DND-41 (cell line): ENCODE results near the gene SLC25A19.

ENCODE experiments used
- ATAC-seq: fragments of 200-7000 bp; cut with Tn5 transposase; 3 replicates; pipeline ENCODE4 v1.9.1; 2021; ENCODE audit warnings: low read depth; ENCODE audit not compliant: insufficient read depth
- DNase-seq: peaks from one replicate; pipeline ENCODE4 v3.0.0-alpha.2; 2020
- H2AFZ ChIP-seq: 2 replicates; pipeline ENCODE4 v1.6.0; 2012; ENCODE audit warnings: low read depth, low read length
- H3K27ac ChIP-seq: 2 replicates; pipeline ENCODE4 v1.5.1; 2012; ENCODE audit warnings: low read length, inconsistent platforms
- H3K27me3 ChIP-seq: fragments of 200-600 bp; sonication (generic); 2 replicates; pipeline ENCODE4 v1.6.0; 2012; ENCODE audit warnings: low read length, mild to moderate bottlenecking, inconsistent platforms; ENCODE audit not compliant: insufficient read depth, poor library complexity
- H3K36me3 ChIP-seq: 2 replicates; pipeline ENCODE4 v1.5.1; 2012; ENCODE audit warnings: low read length, inconsistent platforms; ENCODE audit not compliant: insufficient read depth
- H3K4me1 ChIP-seq: 2 replicates; pipeline ENCODE4 v1.5.1; 2012; ENCODE audit warnings: mild to moderate bottlenecking, low read length; ENCODE audit not compliant: insufficient read depth
- H3K4me2 ChIP-seq: 2 replicates; pipeline ENCODE4 v1.6.0; 2012; ENCODE audit warnings: mild to moderate bottlenecking, moderate library complexity, low read length, inconsistent platforms; ENCODE audit not compliant: insufficient read depth
- H3K4me3 ChIP-seq, 2 experiments: fragments of 200-600 bp in 1 of 2; shearing (Covaris generic) in 1 of 2; 2 replicates each; pipeline ENCODE4 v1.5.1; 2012 to 2016; ENCODE audit warnings: inconsistent platforms in 2 of 2, low read length in 2 of 2, mild to moderate bottlenecking in 2 of 2, low read depth in 1 of 2, moderate library complexity in 1 of 2
- H3K79me2 ChIP-seq: 2 replicates; pipeline ENCODE4 v1.6.0; 2012; ENCODE audit warnings: low read length, inconsistent platforms; ENCODE audit not compliant: insufficient read depth
- H3K9ac ChIP-seq: 2 replicates; pipeline ENCODE4 v1.6.0; 2012; ENCODE audit warnings: low read depth, mild to moderate bottlenecking, inconsistent platforms, low read length, moderate library complexity
- H3K9me3 ChIP-seq: 2 replicates; pipeline ENCODE4 v1.5.1; 2012; ENCODE audit warnings: low read length, moderate library complexity, mild to moderate bottlenecking, inconsistent platforms; ENCODE audit not compliant: insufficient read depth, severe bottlenecking
- H4K20me1 ChIP-seq: 2 replicates; pipeline ENCODE4 v1.6.0; 2012; ENCODE audit warnings: low read length; ENCODE audit not compliant: insufficient read depth
- CTCF ChIP-seq: IDR thresholded peaks from 2 replicates; pipeline ENCODE4 v1.5.1; 2012; ENCODE audit warnings: borderline replicate concordance, low read length, moderate library complexity, mild to moderate bottlenecking; ENCODE audit not compliant: poor library complexity, severe bottlenecking; ENCODE audit errors: extremely low read depth
- EZH2 ChIP-seq: IDR thresholded peaks from 3 replicates; pipeline ENCODE4 v1.6.1; 2012; ENCODE audit warnings: borderline replicate concordance, low read depth, mild to moderate bottlenecking, moderate library complexity, low read length, inconsistent platforms; ENCODE audit not compliant: severe bottlenecking

The SLC25A19 gene

DNA sequence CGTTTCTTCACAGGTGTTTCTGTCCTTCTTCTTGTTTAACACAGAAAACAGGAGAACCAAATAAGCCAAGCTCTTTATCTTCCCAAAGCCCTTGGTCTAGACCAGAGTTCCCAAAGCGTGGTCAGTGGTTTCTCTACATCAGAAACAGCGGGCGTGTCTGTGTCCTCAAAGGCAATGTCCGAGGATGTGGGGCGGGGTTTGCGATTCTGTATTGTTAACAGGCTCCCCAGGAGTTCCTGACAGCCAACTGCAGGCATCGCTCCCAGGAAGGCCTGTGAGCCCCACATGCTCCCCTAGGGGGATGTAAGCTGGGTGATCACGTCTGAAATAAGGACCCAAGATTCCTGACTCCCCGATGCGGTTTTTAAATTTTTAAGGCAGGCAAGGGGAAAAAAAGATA is 28.4 kb upstream of the SLC25A19 start:
- ATAC-seq (no peak), DNase-seq (no peak)
- no peak overlapping the region for H3K4me3 ChIP-seq
- no peak overlapping the region for H3K27ac ChIP-seq
- peaks cover 35% of the 10 kb centered on the region for H3K79me2 ChIP-seq
- H2AFZ ChIP-seq = no peak overlapping the region
- no peak overlapping the region for H3K4me2 ChIP-seq
- no peak overlapping the region for H3K9ac ChIP-seq
- H3K36me3 ChIP-seq = peaks cover 67% of the 10 kb centered on the region
- no peaks in the 10 kb centered on the region for H3K4me1 ChIP-seq
- TF ChIP-seq CTCF (no peak), EZH2 (no peak)
- peaks cover 10% of the 10 kb centered on the region; the same call in 1 of the 2 replicates for H4K20me1 ChIP-seq
- no peaks in the 10 kb centered on the region for H3K9me3 ChIP-seq
- H3K27me3 ChIP-seq = no peaks in the 10 kb centered on the region

DNA sequence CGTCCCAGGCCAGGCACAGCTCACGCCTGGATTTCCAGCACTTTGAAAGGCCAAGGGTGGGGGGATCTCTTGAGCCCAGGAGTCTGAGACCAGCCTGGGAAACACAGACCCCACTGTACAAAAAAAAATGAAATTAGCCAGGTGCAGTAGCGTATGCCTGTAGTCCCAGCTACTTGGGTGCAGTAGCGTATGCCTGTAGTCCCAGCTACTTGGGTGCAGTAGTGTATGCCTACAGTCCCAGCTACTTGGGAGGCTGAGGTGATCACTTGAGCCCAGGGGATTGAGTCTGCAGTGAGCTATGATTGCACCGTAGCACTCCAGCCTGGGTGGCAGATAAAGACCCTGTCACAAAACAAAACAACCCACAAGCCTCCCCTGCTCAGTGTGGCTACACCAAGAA is 27.0 kb upstream of the SLC25A19 start:
- ATAC-seq = peak; percentile 23; the same call in 2 of the 3 replicates
- Histone ChIP-seq H3K27ac (no peak overlapping the region; the same call in 1 of the 2 replicates), H2AFZ (no peak overlapping the region), H3K9me3 (no peaks in the 10 kb centered on the region), H3K9ac (no peak overlapping the region), H3K4me2 (no peak overlapping the region), H3K79me2 (peaks cover 21% of the 10 kb centered on the region), H3K27me3 (no peaks in the 10 kb centered on the region), H3K4me3 (no peak overlapping the region), H3K36me3 (peaks cover 53% of the 10 kb centered on the region), H3K4me1 (no peaks in the 10 kb centered on the region), H4K20me1 (peaks cover 6% of the 10 kb centered on the region; the same call in 1 of the 2 replicates)
- no peak for DNase-seq
- TF ChIP-seq CTCF (no peak), EZH2 (no peak)

GRCh38 chr17:75315541-75316243 is 26.5 kb upstream of the SLC25A19 start:
- Histone ChIP-seq H4K20me1 (peaks cover 6% of the 10 kb centered on the region; the same call in 1 of the 2 replicates), H3K4me1 (no peaks in the 10 kb centered on the region), H3K36me3 (peaks cover 47% of the 10 kb centered on the region), H3K9ac (no peak overlapping the region), H2AFZ (no peak overlapping the region), H3K27me3 (no peaks in the 10 kb centered on the region), H3K4me2 (no peak overlapping the region), H3K4me3 (no peak overlapping the region), H3K27ac (no peak overlapping the region; the same call in 1 of the 2 replicates), H3K79me2 (peaks cover 16% of the 10 kb centered on the region), H3K9me3 (no peaks in the 10 kb centered on the region)
- DNase-seq (no peak), ATAC-seq (no peak)
- TF ChIP-seq EZH2 = no peak
- no peak for TF ChIP-seq CTCF
